Mesenchymal stem cell (in vitro differentiated cells and primary cell): Measurements from ENCODE around the gene PTPRN2.

Experiments used
- DNase-seq: peaks from one replicate; pipeline ENCODE4 v3.0.0-alpha.2; 2013
- H2AFZ ChIP-seq: one replicate; pipeline ENCODE4 v1.6.1; 2013; ENCODE audit warnings: low read depth, mild to moderate bottlenecking, control low read depth, inconsistent platforms, low read length, moderate library complexity
- H2AK5ac ChIP-seq: 2 replicates; pipeline ENCODE4 v1.6.1; 2013; ENCODE audit warnings: low read length, moderate library complexity, mild to moderate bottlenecking, inconsistent platforms; ENCODE audit not compliant: severe bottlenecking
- H2BK120ac ChIP-seq: one replicate; pipeline ENCODE4 v1.6.1; 2013; ENCODE audit warnings: low read depth, mild to moderate bottlenecking, inconsistent platforms, low read length, moderate library complexity
- H2BK12ac ChIP-seq, 2 experiments: one replicate each; pipeline ENCODE4 v1.6.1; 2013; ENCODE audit warnings: inconsistent platforms in 2 of 2, low read length in 2 of 2, mild to moderate bottlenecking in 2 of 2, moderate library complexity in 2 of 2, control low read depth in 1 of 2
- H2BK15ac ChIP-seq: one replicate; pipeline ENCODE4 v1.6.1; 2013; ENCODE audit warnings: mild to moderate bottlenecking, low read depth, inconsistent platforms; ENCODE audit not compliant: poor library complexity, severe bottlenecking
- H2BK5ac ChIP-seq: 2 replicates; pipeline ENCODE4 v1.6.1; 2013; ENCODE audit warnings: low read depth, mild to moderate bottlenecking, low read length, control low read depth, inconsistent platforms; ENCODE audit not compliant: poor library complexity, severe bottlenecking
- H3K14ac ChIP-seq, 2 experiments: one replicate each; pipeline ENCODE4 v1.6.1; 2013; ENCODE audit warnings: inconsistent platforms in 2 of 2, low read length in 2 of 2, control low read depth in 1 of 2, mild to moderate bottlenecking in 1 of 2, moderate library complexity in 1 of 2
- H3K18ac ChIP-seq, 2 experiments: one replicate each; pipeline ENCODE4 v1.6.1; 2013; ENCODE audit warnings: inconsistent platforms in 2 of 2, low read length in 2 of 2, control low read depth in 1 of 2, low read depth in 1 of 2, mild to moderate bottlenecking in 1 of 2
- H3K23ac ChIP-seq, 2 experiments: one replicate each; pipeline ENCODE4 v1.6.1; 2013; ENCODE audit warnings: inconsistent platforms in 2 of 2, low read length in 2 of 2, mild to moderate bottlenecking in 2 of 2, moderate library complexity in 2 of 2, control low read depth in 1 of 2
- H3K27ac ChIP-seq: 2 replicates; pipeline ENCODE4 v1.5.1; 2013; ENCODE audit warnings: mild to moderate bottlenecking, moderate library complexity, low read length, control low read depth, inconsistent platforms; ENCODE audit not compliant: poor library complexity, severe bottlenecking
- H3K27me3 ChIP-seq, 2 experiments: 2 replicates each; pipeline versions ENCODE4 v1.6.1 to v1.7.0; 2013; ENCODE audit warnings: low read length in 2 of 2, mild to moderate bottlenecking in 2 of 2, moderate library complexity in 2 of 2, control low read depth in 1 of 2, inconsistent platforms in 1 of 2; ENCODE audit not compliant: control insufficient read depth in 1 of 2, insufficient read depth in 1 of 2
- H3K36me3 ChIP-seq, 2 experiments: 2 replicates each; pipeline versions ENCODE4 v1.6.1 to v1.7.0; 2013; ENCODE audit warnings: low read length in 2 of 2, control low read depth in 1 of 2, inconsistent platforms in 1 of 2, low read depth in 1 of 2, mild to moderate bottlenecking in 1 of 2; ENCODE audit not compliant: insufficient read depth in 2 of 2, control insufficient read depth in 1 of 2
- H3K4ac ChIP-seq, 2 experiments: one replicate each; pipeline ENCODE4 v1.6.1; 2013; ENCODE audit warnings: inconsistent platforms in 2 of 2, low read length in 2 of 2, mild to moderate bottlenecking in 2 of 2, moderate library complexity in 2 of 2, control low read depth in 1 of 2, low read depth in 1 of 2
- H3K4me1 ChIP-seq: 2 replicates; pipeline ENCODE4 v1.6.1; 2013; ENCODE audit warnings: low read depth, low read length, control low read depth; ENCODE audit not compliant: control insufficient read depth, insufficient read depth
- H3K4me2 ChIP-seq: 2 replicates; pipeline ENCODE4 v1.6.1; 2013; ENCODE audit warnings: low read length, mild to moderate bottlenecking, inconsistent platforms; ENCODE audit not compliant: poor library complexity, severe bottlenecking
- H3K4me3 ChIP-seq, 2 experiments: 2 replicates each; pipeline versions ENCODE4 v1.5.1 to v1.7.0; 2013; ENCODE audit warnings: low read length in 2 of 2, mild to moderate bottlenecking in 2 of 2, control low read depth in 1 of 2, low read depth in 1 of 2; ENCODE audit not compliant: insufficient read depth in 1 of 2
- H3K79me1 ChIP-seq: replicated peaks from 2 replicates; pipeline ENCODE4 v1.6.1; 2013; ENCODE audit warnings: mild to moderate bottlenecking, control low read depth, low read length, inconsistent platforms; ENCODE audit not compliant: poor library complexity, severe bottlenecking
- H3K9ac ChIP-seq: 2 replicates; pipeline ENCODE4 v1.7.0; 2013; ENCODE audit warnings: mild to moderate bottlenecking, low read length, moderate library complexity
- H3K9me3 ChIP-seq: 2 replicates; pipeline ENCODE4 v1.7.0; 2013; ENCODE audit warnings: mild to moderate bottlenecking, low read length; ENCODE audit not compliant: control insufficient read depth
- H4K8ac ChIP-seq: one replicate; pipeline ENCODE4 v1.6.1; 2013; ENCODE audit warnings: inconsistent platforms, mild to moderate bottlenecking, low read length, moderate library complexity
- H4K91ac ChIP-seq: one replicate; pipeline ENCODE4 v1.6.1; 2013; ENCODE audit warnings: mild to moderate bottlenecking, low read length, inconsistent platforms
- WGBS: methylation state at CpG from one replicate; pipeline ENCODE4 v1.1.7; 2013; ENCODE audit warnings: mixed read lengths; 5-methylcytosine and 5-hydroxymethylcytosine counted together

PTPRN2 gene

DNA sequence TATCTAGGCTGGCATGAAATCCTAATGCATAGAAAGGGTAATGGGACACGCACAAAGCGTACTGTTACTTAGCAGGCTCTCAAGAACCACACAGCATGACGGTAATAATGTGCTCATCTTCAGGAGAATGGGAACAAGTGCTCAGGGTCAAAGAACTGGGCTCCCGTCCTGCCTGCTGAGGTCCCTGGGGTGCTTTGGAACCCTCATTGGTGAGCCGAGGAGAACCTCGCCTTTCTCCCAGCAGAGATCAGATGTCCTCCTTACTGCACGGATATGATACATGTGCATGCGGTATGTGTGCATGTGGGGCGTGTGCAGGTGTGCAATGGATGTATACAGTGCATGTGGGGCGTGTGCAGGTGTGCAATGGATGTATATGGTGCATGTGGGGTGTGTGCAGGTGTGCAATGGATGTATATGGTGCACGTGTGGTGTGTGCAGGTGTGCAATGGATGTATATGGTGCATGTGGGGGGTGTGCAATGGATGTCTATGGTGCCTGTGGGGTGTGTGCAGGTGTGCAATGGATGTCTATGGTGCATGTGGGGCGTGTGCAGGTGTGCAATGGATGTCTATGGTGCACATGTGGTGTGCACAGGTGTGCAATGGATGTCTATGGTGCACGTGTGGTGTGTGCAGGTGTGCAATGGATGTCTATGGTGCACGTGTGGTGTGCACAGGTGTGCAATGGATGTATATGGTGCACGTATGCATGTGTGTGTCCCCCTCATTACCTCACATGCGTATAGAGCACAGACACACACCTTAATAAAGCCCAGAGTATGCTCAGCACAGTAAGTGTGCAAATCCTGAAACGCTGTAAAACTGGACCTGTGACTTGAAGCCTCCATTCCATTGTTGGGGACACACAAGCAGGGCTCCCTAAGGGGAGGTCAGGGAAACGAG is 336.3 kb downstream of the PTPRN2 start:
- Histone ChIP-seq H3K27ac (no peak overlapping the region), H2BK12ac (no peak overlapping the region), H3K4me2 (no peak overlapping the region), H3K36me3 (no peaks in the 10 kb centered on the region), H2AK5ac (no peak overlapping the region), H3K4me3 (no peak overlapping the region), H3K27me3 (no peaks in the 10 kb centered on the region), H4K91ac (no peak overlapping the region), H3K9me3 (peaks cover 15% of the 10 kb centered on the region), H3K23ac (no peak overlapping the region), H3K4me1 (no peaks in the 10 kb centered on the region), H2AFZ (no peak overlapping the region), H3K9ac (no peak overlapping the region), H3K18ac (no peak overlapping the region), H2BK5ac (no peak overlapping the region), H2BK120ac (no peak overlapping the region), H3K4ac (no peak overlapping the region), H3K14ac (no peak overlapping the region), H3K79me1 (no peaks in the 10 kb centered on the region), H4K8ac (no peak overlapping the region), H2BK15ac (no peak overlapping the region)
- WGBS, result 75% methylated on average over 17 of the region's 18 CpGs
- no peak for DNase-seq

DNA sequence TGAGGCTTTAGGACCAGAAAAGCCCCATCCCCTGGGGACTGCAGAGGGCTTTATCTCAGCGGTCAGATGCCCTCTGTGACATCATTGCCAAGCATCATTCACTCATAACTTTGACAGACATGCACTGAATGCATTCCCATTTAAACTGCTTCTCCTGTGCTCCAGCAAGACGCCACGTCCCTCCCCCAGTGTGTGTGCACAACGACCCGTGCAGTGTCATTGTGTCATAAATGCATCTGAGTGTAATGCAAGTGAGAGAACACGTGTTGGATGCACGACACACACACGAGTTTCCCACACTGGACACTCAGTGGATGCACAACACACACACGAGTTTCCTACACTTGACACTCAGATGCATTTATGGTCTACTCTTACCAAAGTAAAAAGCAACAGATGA is 337.9 kb downstream of the PTPRN2 start:
- Histone ChIP-seq H2AFZ (no peak overlapping the region), H3K79me1 (no peaks in the 10 kb centered on the region), H3K14ac (no peak overlapping the region), H2BK15ac (no peak overlapping the region), H3K4ac (no peak overlapping the region), H2AK5ac (no peak overlapping the region), H3K36me3 (no peaks in the 10 kb centered on the region), H2BK5ac (no peak overlapping the region), H2BK12ac (no peak overlapping the region), H3K4me2 (no peak overlapping the region), H2BK120ac (no peak overlapping the region), H3K9me3 (peaks cover 18% of the 10 kb centered on the region), H3K4me1 (no peaks in the 10 kb centered on the region), H3K27me3 (no peaks in the 10 kb centered on the region), H3K4me3 (no peak overlapping the region), H4K8ac (no peak overlapping the region), H3K23ac (no peak overlapping the region), H3K27ac (no peak overlapping the region), H3K9ac (no peak overlapping the region), H4K91ac (no peak overlapping the region), H3K18ac (no peak overlapping the region)
- no peak for DNase-seq
- WGBS, result 80% methylated on average over 8 of the region's 9 CpGs

DNA sequence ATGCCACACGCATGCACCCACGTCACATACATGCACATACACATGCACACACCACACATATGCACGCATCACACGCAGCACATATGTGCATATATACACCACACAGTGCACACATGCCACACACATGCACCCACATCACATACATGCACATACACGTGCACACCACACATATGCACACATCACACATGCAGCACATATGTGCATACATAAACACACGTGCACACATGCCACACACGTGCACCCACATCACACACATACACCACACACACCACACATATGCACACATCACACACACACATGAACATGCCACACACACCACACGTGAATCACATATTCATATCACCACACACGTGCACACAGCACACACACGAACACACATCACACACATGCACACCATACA is 338.8 kb downstream of the PTPRN2 start:
- H2BK120ac ChIP-seq, result no peak overlapping the region
- no peak overlapping the region for H3K18ac ChIP-seq
- H3K36me3 ChIP-seq, result no peaks in the 10 kb centered on the region
- WGBS, result 75% methylated on average over 10 of the region's 10 CpGs
- no peak overlapping the region for H3K4me2 ChIP-seq
- no peak overlapping the region for H2BK12ac ChIP-seq
- no peak overlapping the region for H3K14ac ChIP-seq
- H3K4ac ChIP-seq, result no peak overlapping the region
- no peak overlapping the region for H2AFZ ChIP-seq
- H2AK5ac ChIP-seq, result no peak overlapping the region
- no peak overlapping the region for H4K8ac ChIP-seq
- no peak overlapping the region for H3K23ac ChIP-seq
- no peak overlapping the region for H3K27ac ChIP-seq
- H3K79me1 ChIP-seq, result no peaks in the 10 kb centered on the region
- H3K4me3 ChIP-seq, result no peak overlapping the region
- no peak overlapping the region for H2BK5ac ChIP-seq
- peaks cover 25% of the 10 kb centered on the region for H3K9me3 ChIP-seq
- DNase-seq, result no peak
- H4K91ac ChIP-seq, result no peak overlapping the region
- H3K4me1 ChIP-seq, result no peaks in the 10 kb centered on the region
- H2BK15ac ChIP-seq, result no peak overlapping the region
- H3K27me3 ChIP-seq, result no peaks in the 10 kb centered on the region
- H3K9ac ChIP-seq, result no peak overlapping the region

DNA sequence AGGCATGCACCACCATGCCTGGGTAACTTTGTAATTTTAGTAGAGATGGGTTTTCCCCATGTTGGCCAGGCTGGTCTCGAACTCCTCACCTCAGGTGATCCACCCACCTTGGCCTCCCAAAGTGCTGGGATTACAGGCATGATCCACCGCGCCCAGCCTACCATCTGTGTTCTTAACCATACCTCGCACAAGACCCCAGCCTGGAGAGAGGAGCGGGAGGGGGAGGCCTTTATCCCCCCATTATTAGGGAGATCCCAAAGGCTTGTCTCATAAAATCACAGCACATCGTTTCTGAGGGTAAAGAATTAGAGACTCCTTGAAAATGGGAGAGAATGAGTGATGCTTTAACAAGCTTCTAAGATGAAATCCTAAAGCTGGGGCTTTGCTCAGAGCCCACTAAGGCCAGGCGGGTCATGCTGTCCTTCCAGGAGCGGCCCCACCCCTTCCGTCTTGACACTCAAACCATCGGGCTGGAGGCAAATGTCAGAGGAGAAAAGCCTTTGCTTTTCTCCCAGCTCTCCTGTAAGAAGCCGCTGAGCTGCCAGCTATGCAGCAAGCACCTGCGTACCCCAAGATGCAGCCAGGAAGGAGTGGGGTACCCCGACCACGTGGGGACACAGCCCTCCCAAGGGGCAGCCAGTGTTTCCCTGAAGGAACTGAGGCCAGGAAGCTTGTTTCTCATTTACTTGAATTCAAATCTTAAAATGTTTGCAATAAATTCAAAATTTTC is 339.7 kb downstream of the PTPRN2 start:
- H2AFZ ChIP-seq, result no peak overlapping the region
- H3K79me1 ChIP-seq, result no peaks in the 10 kb centered on the region
- H2BK120ac ChIP-seq, result no peak overlapping the region
- no peak overlapping the region for H3K14ac ChIP-seq
- H4K8ac ChIP-seq, result no peak overlapping the region
- H3K4ac ChIP-seq, result no peak overlapping the region
- H3K4me1 ChIP-seq, result no peaks in the 10 kb centered on the region
- DNase-seq, result no peak
- H2AK5ac ChIP-seq, result no peak overlapping the region
- no peak overlapping the region for H3K18ac ChIP-seq
- H4K91ac ChIP-seq, result no peak overlapping the region
- H3K27ac ChIP-seq, result no peak overlapping the region
- 82% methylated on average over 14 of the region's 14 CpGs for WGBS
- no peak overlapping the region for H2BK12ac ChIP-seq
- H3K23ac ChIP-seq, result no peak overlapping the region
- no peak overlapping the region for H3K4me2 ChIP-seq
- H2BK5ac ChIP-seq, result no peak overlapping the region
- no peaks in the 10 kb centered on the region for H3K36me3 ChIP-seq
- H3K9me3 ChIP-seq, result peaks cover 25% of the 10 kb centered on the region
- no peak overlapping the region for H3K4me3 ChIP-seq
- H3K27me3 ChIP-seq, result no peaks in the 10 kb centered on the region
- H3K9ac ChIP-seq, result no peak overlapping the region
- H2BK15ac ChIP-seq, result no peak overlapping the region
